Fibroblast of the aortic adventitia (primary cell): ENCODE measurements around the gene PEF1. TPM values are rescaled to one million over a fixed set of nuclear protein-coding genes. Genes with fewer than 3 reads are reported as not detected.

Experiments
- DNase-seq: peaks from one replicate; pipeline ENCODE4 v3.0.0-alpha.2; 2010; ENCODE audit warnings: low read depth
- H3K4me3 ChIP-seq: 2 replicates; pipeline ENCODE4 v1.5.1; 2011; ENCODE audit warnings: low read depth, mild to moderate bottlenecking, control low read depth, low read length, moderate library complexity
- total RNA-seq: library from RNA; depleted of rRNA; stranded (reverse); fragments of >200 nt; gene quantifications from 2 replicates; pipeline ENCODE4 v1.2.3, GENCODE V29; 2012; ENCODE audit warnings: low replicate concordance
- TF ChIP-seq, protein P1 (sequence below): IDR thresholded peaks from 2 replicates; pipeline ENCODE4 v1.5.1; 2011; ENCODE audit warnings: mild to moderate bottlenecking, low read length, control low read depth, inconsistent platforms; ENCODE audit not compliant: insufficient read depth

The PEF1 gene
- total RNA-seq, 1 donor = 59.8 TPM

- DNase-seq = no peak
- TF ChIP-seq, protein P1, sequence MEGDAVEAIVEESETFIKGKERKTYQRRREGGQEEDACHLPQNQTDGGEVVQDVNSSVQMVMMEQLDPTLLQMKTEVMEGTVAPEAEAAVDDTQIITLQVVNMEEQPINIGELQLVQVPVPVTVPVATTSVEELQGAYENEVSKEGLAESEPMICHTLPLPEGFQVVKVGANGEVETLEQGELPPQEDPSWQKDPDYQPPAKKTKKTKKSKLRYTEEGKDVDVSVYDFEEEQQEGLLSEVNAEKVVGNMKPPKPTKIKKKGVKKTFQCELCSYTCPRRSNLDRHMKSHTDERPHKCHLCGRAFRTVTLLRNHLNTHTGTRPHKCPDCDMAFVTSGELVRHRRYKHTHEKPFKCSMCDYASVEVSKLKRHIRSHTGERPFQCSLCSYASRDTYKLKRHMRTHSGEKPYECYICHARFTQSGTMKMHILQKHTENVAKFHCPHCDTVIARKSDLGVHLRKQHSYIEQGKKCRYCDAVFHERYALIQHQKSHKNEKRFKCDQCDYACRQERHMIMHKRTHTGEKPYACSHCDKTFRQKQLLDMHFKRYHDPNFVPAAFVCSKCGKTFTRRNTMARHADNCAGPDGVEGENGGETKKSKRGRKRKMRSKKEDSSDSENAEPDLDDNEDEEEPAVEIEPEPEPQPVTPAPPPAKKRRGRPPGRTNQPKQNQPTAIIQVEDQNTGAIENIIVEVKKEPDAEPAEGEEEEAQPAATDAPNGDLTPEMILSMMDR = no peak
Observed at GRCh38 chr1:31678681-31679080, 34.0 kb upstream of the PEF1 start.

DNA sequence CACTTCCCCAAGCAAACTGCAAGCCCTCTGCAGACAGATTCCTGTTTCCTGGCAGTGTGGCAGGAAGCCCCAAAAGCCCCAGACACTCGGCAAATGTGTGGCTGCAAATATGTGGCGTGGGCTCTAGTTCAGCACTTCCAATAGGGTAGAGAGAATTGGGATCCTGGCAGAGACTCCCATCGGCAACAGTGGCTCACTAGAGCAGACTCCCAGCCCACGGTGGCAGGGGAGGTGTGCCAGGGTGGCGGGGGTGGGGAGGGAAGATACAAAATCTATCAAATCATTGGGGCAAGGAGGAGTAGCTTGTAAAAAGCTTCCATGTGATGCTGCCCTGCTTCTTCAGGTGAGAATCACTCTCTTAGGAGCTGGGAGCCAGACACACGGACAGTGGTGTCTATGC lies 33.3 kb upstream of the PEF1 start:
- no peak for DNase-seq
- TF ChIP-seq, protein P1 = no peak
- H3K4me3 ChIP-seq = no peak overlapping the region

More at GRCh38 chr1:31678681-31679080, 34.0 kb upstream of the PEF1 start:
- H3K4me3 ChIP-seq = no peak overlapping the region

- TF ChIP-seq, protein P1 = no peak
- no peak overlapping the region for H3K4me3 ChIP-seq
- no peak for DNase-seq
Observed at GRCh38 chr1:31677401-31677800, 32.7 kb upstream of the PEF1 start.

- no peak overlapping the region for H3K4me3 ChIP-seq
- DNase-seq = no peak
- TF ChIP-seq, protein P1 = no peak
Observed at GRCh38 chr1:31675756-31676155, 31.1 kb upstream of the PEF1 start.

GRCh38 chr1:31675161-31675560 lies 30.5 kb upstream of the PEF1 start:
- no peak for DNase-seq
- TF ChIP-seq, protein P1 = no peak
- H3K4me3 ChIP-seq = no peak overlapping the region

DNA sequence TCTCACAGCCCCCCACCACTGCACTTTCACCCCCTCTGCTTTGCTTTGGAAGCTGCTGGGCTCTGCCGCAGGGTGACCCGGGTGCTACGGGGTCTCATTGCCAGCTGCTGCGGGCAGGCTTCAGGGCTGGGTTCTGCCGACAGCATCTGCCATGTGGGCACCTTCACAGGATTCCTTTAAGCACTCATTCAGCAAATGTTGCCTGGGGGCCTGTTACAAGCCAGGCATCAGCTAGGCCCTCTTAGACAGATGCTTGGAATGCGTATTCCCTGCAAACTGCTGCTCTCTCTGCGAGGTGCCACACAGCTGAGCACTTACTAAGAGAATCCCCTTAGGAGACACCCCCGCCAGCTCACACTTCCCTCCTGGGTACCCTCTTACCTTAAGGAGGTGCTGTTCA lies 29.9 kb upstream of the PEF1 start:
- DNase-seq = no peak
- H3K4me3 ChIP-seq = no peak overlapping the region
- TF ChIP-seq, protein P1 = no peak

DNA sequence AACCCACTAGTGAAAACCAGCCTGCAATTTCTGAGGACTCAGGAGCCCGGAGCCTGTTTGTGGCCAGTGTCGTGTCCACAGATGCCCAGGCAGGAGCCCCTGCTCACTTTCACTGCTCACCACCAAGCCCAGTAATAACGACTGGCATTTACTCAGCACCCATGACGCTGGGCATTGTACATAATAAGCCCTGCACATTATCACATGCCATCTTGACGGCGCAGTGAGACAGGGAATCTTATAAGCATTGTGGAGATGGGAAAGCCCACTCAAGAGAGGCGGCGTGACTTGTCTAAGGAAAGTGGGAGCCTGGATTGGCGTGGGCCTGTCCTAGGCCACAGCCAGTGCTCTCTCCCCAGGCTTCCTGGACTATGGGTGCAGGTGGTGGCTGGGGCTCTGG lies 28.8 kb upstream of the PEF1 start:
- TF ChIP-seq, protein P1 = no peak
- no peak for DNase-seq
- no peak overlapping the region for H3K4me3 ChIP-seq
